NCI-H187 treated with DMSO at 0.1 percent for 48 hours (cell line): ENCODE results near the gene VAC14.
"Not testable (repeated sequence)": the region's sequence is repeated elsewhere in the genome, so short reads cannot be mapped to it uniquely, and the experiment has no call there.

Experiments used
- DNase-seq: peaks from one replicate; lab custom pipeline; 2025; lab: John Stamatoyannopoulos, UW

Gene VAC14

GRCh38 chr16:70660672-70661350 lies 140.1 kb downstream of the VAC14 start:
- DNase-seq = no peak

DNA sequence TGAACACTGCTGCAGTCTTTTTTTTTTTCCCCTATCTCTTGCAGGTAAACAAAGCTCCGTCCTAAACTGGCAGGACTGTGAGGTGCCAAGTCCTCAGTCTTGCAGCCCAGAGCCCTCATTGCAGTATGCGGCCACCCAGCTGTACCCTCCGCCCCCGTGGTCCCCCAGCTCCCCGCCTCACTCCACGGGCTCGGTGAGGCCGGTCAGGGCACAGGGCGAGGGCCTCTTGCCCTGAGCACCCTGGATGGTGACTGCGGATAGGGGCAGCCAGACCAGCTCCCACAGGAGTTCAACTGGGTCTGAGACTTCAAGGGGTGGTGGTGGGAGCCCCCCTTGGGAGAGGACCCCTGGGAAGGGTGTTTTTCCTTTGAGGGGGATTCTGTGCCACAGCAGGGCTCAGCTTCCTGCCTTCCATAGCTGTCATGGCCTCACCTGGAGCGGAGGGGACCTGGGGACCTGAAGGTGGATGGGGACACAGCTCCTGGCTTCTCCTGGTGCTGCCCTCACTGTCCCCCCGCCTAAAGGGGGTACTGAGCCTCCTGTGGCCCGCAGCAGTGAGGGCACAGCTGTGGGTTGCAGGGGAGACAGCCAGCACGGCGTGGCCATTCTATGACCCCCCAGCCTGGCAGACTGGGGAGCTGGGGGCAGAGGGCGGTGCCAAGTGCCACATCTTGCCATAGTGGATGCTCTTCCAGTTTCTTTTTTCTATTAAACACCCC lies 140.8 kb downstream of the VAC14 start:
- no peak for DNase-seq

DNA sequence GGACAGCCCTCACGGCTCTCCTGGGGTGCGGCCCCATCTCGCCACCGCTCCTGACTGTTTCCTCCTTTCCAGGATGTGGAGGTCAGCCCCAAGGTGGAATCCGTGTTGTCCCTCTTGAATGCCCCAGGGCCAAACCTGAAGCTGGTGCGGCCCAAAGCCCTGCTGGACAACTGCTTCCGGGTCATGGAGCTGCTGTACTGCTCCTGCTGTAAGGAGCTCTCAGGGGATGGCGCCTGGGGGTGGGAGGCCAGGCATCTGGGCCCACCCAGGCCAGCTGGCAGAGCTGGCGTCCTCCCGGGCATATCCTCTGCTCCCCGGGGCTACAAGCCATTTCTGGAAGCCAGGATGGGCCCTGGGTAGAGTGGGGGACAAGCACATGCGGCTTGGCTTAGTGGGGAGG lies 141.4 kb downstream of the VAC14 start:
- DNase-seq = no peak

- DNase-seq = no peak
These were observed 142.0 kb downstream of the VAC14 start for GRCh38 chr16:70658921-70659320.

GRCh38 chr16:70657956-70658355 lies 143.0 kb downstream of the VAC14 start:
- DNase-seq = no peak

DNA sequence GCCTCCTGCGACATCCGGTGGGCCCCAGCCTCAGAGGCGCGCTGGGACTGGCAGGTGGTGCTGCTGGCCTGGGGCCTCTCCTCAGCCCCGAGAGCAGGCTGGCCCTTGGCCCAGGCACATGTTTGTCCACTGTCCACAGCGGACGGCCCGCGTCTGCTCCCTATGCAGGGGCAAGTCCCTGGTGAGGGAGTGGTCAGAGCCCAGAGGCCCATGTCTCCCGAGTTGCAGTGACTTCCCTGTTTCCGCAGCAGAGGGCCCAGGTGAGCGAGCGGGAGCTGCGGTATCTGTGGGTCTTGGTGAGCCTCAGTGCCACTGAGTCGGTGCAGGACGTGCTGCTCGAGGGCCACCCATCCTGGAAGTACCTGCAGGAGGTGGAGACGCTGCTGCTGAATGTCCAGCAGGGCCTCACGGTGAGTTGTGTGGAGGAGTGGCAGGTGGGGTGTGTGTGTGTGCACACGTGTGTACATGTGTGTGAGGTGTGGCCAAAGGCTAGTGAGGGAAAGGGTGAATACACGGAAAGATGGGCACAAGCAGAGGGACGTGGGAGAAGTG lies 144.2 kb downstream of the VAC14 start:
- no peak for DNase-seq

DNA sequence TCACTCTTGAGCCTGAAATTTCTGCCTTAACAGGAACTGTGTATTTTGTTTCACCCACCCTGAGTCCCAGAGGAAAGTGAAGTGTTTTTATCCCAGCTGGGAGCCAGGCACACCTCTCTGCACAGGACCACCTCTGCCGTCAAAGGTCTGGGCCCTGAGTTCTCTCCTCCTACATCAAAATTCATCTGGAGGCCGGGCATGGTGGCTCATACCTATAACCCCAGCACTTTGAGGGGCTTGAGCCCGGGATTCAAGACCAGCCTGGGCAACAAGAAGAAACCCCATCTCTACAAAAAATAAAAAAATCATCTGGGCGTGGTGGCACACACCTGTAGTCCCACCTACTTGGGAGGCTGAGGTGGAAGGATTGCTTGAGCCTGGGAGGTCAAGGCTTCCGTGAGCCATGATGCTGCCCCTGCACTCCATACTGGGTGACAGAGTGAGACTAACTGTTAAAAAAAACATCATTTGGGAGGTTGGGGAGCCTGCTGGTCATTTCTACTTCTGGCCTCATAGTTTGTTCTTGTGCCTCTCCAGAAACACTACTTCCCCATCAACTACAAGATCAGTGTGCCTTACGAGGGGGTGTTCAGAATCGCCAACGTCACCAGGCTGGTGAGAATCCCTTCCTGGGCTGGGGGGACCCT lies 144.8 kb downstream of the VAC14 start:
- DNase-seq = no peak

- peak; percentile 9 for DNase-seq
These were observed 146.9 kb downstream of the VAC14 start for GRCh38 chr16:70653809-70654771.

GRCh38 chr16:70653406-70653805 lies 147.6 kb downstream of the VAC14 start:
- no peak for DNase-seq

DNA sequence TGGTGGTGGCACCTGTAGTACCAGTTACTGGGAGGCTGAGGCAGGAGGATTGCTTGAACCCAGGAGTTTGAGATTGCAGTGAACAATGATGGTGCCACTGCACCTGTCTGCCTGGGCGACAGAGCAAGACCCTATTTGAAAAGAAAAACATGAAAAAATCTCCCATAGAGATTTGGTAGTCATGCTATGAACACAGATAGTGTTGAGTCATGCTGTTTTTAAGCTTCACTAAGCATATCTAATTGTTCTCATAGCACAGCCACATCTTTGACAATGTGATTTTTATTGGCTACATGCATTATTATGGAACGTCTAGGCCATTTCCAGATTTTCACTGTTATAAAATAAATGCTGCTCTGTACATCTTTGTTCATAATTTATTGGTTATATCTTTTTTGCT lies 148.6 kb downstream of the VAC14 start:
- DNase-seq = no peak

DNA sequence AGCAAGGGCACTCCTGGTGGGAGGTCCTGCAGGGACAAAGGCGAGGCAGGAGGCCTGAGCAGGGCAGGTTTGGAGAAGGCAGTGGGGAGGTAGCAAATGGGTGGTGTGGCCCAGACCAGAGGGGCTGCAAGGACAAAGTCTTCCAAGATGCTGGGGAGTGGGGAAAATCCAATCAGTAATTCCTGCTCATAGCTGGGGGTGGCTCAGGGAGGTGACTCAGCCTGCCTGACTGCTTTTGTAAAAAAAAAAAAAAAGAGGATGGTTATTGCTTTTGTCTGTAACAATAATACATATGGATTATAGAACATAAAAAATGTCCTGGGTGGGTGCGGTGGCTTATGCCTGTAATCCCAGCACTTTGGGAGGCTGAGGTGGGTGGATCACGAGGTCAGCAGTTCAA lies 149.4 kb downstream of the VAC14 start:
- DNase-seq = no peak

- no peak for DNase-seq
These were observed 150.7 kb downstream of the VAC14 start for GRCh38 chr16:70650216-70650615.

DNA sequence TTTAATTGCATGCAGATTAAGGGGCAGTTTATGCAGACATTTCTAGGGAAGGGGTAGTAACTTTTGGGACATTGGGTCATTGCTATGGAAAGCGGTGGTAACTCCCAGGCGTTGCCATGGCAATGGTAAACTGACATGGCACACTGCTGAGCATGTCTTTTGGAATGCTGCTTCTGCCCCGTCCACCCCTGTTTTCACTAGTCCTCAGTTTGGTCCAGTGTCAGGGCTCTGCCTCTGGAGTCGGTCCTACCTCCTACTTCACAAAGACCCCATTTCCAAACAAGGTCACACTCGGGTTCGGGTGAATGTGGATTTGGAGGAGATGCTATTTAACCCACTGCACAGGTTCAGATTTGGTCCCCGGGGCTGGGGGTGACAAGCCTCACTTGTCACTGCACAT lies 151.7 kb downstream of the VAC14 start:
- no peak for DNase-seq

DNA sequence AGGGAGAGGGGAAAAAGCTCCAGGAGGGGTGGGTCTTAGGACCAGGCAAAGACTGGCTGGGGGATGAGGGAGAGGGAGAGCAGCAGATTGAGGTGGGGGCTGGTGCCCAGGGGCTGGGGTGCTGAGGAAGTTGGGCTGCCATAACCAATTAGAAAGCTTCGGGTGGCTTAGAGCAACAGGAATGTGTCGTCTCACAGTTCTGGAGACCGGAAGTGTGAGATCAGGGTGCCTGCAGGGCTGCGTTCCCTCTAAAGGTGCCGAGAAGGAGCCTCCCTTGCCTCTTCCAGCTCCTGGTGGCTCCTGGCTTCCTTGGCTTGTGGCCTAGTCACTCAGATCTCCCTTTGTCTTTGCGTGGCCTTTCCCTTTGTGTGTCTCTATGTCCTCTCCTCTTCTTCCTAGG lies 152.4 kb downstream of the VAC14 start:
- DNase-seq = no peak

DNA sequence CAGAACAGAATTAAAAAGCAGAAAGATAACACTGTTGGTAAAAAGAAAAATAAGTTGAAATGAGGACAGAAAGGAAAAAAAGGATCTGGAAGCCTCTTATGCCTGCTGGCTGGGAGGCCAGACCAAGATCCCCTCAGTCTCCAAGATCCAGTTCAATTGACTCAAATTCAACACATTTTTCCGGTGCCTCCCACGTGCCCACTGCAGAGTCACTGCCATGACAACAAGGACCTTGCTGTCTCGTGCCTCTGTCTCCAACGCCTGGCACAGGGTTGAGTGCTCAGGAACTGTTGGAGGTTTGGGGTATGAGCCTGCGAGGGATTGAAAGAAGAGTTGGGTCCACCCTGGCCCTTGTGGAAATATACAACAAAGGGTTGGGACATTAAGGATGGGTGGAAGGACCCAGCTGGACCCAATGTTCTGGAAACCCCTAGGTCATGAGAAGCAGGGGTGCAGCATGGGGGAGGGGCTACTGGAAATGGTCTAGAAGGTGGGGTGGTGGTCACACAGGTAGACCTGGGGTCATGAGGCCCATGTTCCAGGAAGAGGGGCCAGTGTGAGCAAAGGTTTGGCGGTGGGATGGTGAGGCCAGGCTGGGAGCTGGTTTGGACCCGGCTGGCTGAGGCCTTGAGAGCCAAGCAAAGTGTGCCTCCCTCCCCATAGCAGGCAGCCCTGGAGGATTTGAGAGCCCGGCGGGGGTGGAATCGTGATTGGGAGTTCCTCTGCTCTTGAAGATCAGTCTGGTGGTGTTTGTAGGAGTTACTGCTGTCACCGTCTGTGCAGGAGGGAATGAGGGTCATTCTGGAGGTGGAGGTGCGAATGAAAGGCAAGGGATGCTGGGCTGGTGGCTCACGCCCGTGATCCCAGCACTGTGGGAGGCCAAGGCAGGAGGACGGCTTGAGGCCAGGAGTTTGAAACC lies 153.3 kb downstream of the VAC14 start:
- DNase-seq = no peak

GRCh38 chr16:70646260-70647241 lies 154.4 kb downstream of the VAC14 start, which contains the start of gene IL34:
Gene IL34 (plus strand): TSS chr16:70646559. CDS start chr16:70646948, 389 bp downstream.
- no peak for DNase-seq

DNA sequence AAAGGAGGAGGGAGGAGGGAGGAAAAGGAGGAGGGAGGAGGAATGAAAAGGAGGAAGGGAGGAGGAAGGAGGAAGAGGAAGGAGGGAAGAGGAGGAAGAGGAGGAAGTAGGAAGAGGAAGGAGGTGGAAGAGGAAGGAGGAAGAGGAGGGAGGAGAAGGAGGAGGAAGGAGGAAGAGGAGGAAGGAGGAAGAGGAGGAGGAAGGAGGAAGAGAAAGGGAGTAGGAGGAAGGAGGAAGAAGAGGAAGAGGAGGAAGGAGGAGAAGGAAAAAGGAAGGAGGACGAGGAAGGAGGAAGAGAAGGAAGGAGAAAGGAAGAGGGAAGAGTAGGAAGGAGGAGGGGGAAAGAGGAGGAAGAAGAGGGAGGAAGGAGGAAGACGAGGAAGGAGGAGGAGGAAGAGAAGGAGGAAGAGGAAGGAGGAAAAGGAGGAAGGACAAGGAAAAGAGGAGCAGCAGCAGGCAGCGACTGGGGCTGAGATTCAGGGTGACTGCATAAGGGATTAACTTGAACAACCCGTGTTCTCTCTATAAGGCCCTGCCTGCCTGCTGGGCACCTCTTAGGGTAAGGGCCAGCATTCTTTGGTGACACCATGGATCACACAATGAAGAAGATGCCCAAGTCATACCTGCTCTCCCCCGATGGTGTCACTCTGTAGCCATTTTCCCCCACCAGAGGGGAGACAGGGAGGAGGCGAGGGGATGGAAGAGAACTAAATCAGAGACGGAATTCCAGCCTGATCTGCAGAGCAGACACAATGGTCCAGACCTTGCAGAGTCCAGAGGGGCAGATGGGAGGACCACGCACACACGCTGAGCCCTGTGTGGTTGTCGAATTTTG lies 156.0 kb downstream of the VAC14 start:
- DNase-seq = no peak

DNA sequence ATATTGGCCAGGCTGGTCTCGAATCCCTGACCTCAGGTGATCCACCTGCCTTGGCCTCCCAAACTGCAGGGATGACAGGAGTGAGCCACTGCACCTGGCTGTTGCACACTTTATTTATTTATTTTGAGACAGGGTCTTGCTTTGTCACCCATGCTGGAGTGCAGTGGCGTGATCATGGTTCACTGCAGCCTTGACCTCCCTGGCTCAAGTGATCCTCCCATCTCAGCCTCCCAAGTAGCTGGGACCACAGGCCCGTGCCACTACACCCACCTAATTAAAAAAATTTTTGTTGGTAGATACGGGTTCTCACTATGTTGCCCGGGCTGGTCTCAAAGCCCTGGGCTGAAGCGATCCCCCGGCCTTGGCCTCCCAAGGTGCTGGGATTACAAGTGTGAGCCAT lies 157.7 kb downstream of the VAC14 start:
- not testable (repeated sequence) for DNase-seq
